GM23338 (cell line): Measurements from ENCODE around the gene PLEKHG4B. TPM values are rescaled to one million over a fixed set of nuclear protein-coding genes. Genes with fewer than 3 reads are reported as not detected.

ENCODE experiments used
- ATAC-seq: fragments of 200-7000 bp; cut with Tn5 transposase; 3 replicates; pipeline ENCODE4 v1.9.1; 2020
- DNase-seq: peaks from one replicate; pipeline ENCODE4 v3.0.0-alpha.2; 2015; ENCODE audit warnings: low spot score
- H2AFZ ChIP-seq: fragments of 200-600 bp; sonication (generic); 2 replicates; pipeline ENCODE4 v1.8.0; 2016; ENCODE audit warnings: antibody characterized with exemption, mild to moderate bottlenecking, moderate library complexity
- H3F3A ChIP-seq: fragments of 200-600 bp; sonication (generic); replicated peaks from 2 replicates; pipeline ENCODE4 v1.8.0; 2017; ENCODE audit warnings: antibody characterized with exemption, mixed run types, low read depth
- H3K27ac ChIP-seq: fragments of 200-600 bp; sonication (generic); 2 replicates; pipeline ENCODE4 v1.6.1; 2016; ENCODE audit warnings: low read depth
- H3K27me3 ChIP-seq: fragments of 200-600 bp; sonication (generic); 2 replicates; pipeline ENCODE4 v1.8.0; 2016; ENCODE audit warnings: mild to moderate bottlenecking, mixed run types, moderate library complexity; ENCODE audit not compliant: insufficient read depth
- H3K36me3 ChIP-seq: fragments of 200-600 bp; sonication (generic); 2 replicates; pipeline ENCODE4 v1.8.0; 2016; ENCODE audit warnings: mild to moderate bottlenecking; ENCODE audit not compliant: insufficient read depth
- H3K4me1 ChIP-seq: fragments of 200-600 bp; sonication (generic); 2 replicates; pipeline ENCODE4 v1.8.0; 2016; ENCODE audit warnings: mild to moderate bottlenecking, moderate library complexity; ENCODE audit not compliant: insufficient read depth
- H3K4me2 ChIP-seq: fragments of 200-600 bp; sonication (generic); 2 replicates; pipeline ENCODE4 v1.7.1; 2017; ENCODE audit warnings: mixed run types
- H3K4me3 ChIP-seq: fragments of 200-600 bp; sonication (generic); 2 replicates; pipeline ENCODE4 v1.6.1; 2016; ENCODE audit warnings: mixed run types
- H3K79me2 ChIP-seq: fragments of 200-600 bp; sonication (generic); replicated peaks from 2 replicates; pipeline ENCODE4 v1.8.0; 2017; ENCODE audit warnings: mild to moderate bottlenecking; ENCODE audit not compliant: insufficient read depth
- H3K9me2 ChIP-seq: fragments of 200-600 bp; sonication (generic); 2 replicates; pipeline ENCODE4 v1.8.0; 2017; ENCODE audit not compliant: insufficient read depth
- H4K20me1 ChIP-seq: fragments of 200-600 bp; sonication (generic); replicated peaks from 2 replicates; pipeline ENCODE4 v1.8.0; 2017; ENCODE audit warnings: mild to moderate bottlenecking; ENCODE audit not compliant: insufficient read depth
- H3K27ac Mint-ChIP-seq: 2 replicates; pipeline ENCODE4 v1.8.0; 2020; ENCODE audit warnings: inconsistent platforms, mild to moderate bottlenecking, moderate library complexity, mixed read lengths
- H3K27me3 Mint-ChIP-seq: 3 replicates; pipeline ENCODE4 v1.8.0; 2022; ENCODE audit warnings: low read depth, mild to moderate bottlenecking, moderate library complexity, mixed read lengths, inconsistent platforms; ENCODE audit not compliant: insufficient read depth, poor library complexity
- H3K36me3 Mint-ChIP-seq: 3 replicates; pipeline ENCODE4 v1.8.0; 2021; ENCODE audit warnings: low read depth, mild to moderate bottlenecking, inconsistent platforms, moderate library complexity, mixed read lengths
- H3K4me1 Mint-ChIP-seq: 3 replicates; pipeline ENCODE4 v1.8.0; 2020; ENCODE audit warnings: mild to moderate bottlenecking, inconsistent platforms, mixed read lengths
- H3K4me3 Mint-ChIP-seq: 3 replicates; pipeline ENCODE4 v1.8.0; 2021; ENCODE audit warnings: moderate library complexity, mild to moderate bottlenecking, inconsistent platforms, mixed read lengths
- H3K9me3 Mint-ChIP-seq: 3 replicates; pipeline ENCODE4 v1.8.0; 2020; ENCODE audit warnings: moderate library complexity, mild to moderate bottlenecking, inconsistent platforms, mixed read lengths
- CREB1 ChIP-seq: fragments of 250-450 bp; sonication (Bioruptor Pico); IDR thresholded peaks from 2 replicates; pipeline ENCODE4 v1.5.0; 2020; ENCODE audit warnings: low read depth, mild to moderate bottlenecking, moderate library complexity
- CTCF ChIP-seq, 2 experiments: fragments of 200-600 bp in 1 of 2; sonication (generic) in 1 of 2; conservative IDR thresholded peaks; 2 replicates each; pipeline versions ENCODE4 v1.5.1 to v1.6.1; 2016 to 2017; ENCODE audit warnings: antibody characterized with exemption in 2 of 2, low read depth in 2 of 2, mild to moderate bottlenecking in 2 of 2, moderate library complexity in 1 of 2
- EZH2 ChIP-seq: fragments of 200-600 bp; sonication (generic); IDR thresholded peaks from one replicate; pipeline ENCODE4 v1.8.0; 2017; ENCODE audit warnings: antibody characterized with exemption, mild to moderate bottlenecking, low read depth; ENCODE audit not compliant: unreplicated experiment
- EZH2phosphoT487 ChIP-seq: fragments of 200-600 bp; sonication (generic); IDR thresholded peaks from one replicate; pipeline ENCODE4 v1.8.1; 2018; ENCODE audit warnings: antibody characterized with exemption; ENCODE audit not compliant: unreplicated experiment
- REST ChIP-seq: IDR thresholded peaks from one replicate; pipeline ENCODE4 v1.6.1; 2018; ENCODE audit warnings: antibody characterized with exemption; ENCODE audit not compliant: unreplicated experiment
- STAT1 ChIP-seq: IDR thresholded peaks from one replicate; pipeline ENCODE4 v1.6.1; 2016; ENCODE audit warnings: antibody characterized with exemption; ENCODE audit not compliant: unreplicated experiment
- ZNF331 ChIP-seq: fragments of 250-450 bp; sonication (Bioruptor Pico); IDR thresholded peaks from 2 replicates; pipeline ENCODE4 v1.5.0; 2020; ENCODE audit warnings: low read depth, mild to moderate bottlenecking, moderate library complexity
- ZNF462 ChIP-seq: fragments of 250-450 bp; sonication (Bioruptor Pico); IDR thresholded peaks from 2 replicates; pipeline ENCODE4 v1.5.0; 2020; ENCODE audit warnings: mild to moderate bottlenecking, moderate library complexity
- polyA plus RNA-seq: library from polyadenylated mRNA; unstranded; fragments of >200 nt; fragmentation: Nextera tagmentation; extraction: Ambion mirVana; gene quantifications from 2 replicates; pipeline ENCODE4 v1.2.1, GENCODE V29; 2016
- total RNA-seq: library from RNA; depleted of rRNA; stranded (reverse); fragments of >200 nt; shearing (Covaris generic); gene quantifications from 2 replicates; pipeline ENCODE4 v1.2.3, GENCODE V29; 2014

Gene PLEKHG4B
- total and polyA plus RNA-seq, 2 experiments from 2014 or later: 33.5 to 54.8 TPM

GRCh38 chr5:154826-155225 lies 62.9 kb downstream of the PLEKHG4B start:
- no peaks in the 10 kb centered on the region for H3K27me3 ChIP-seq
- H3K4me3 ChIP-seq: no peak overlapping the region
- H3K4me2 ChIP-seq: no peak overlapping the region
- H3K4me3 Mint-ChIP-seq: no peak overlapping the region
- no peak for TF ChIP-seq STAT1
- no peak for TF ChIP-seq REST
- no peak for TF ChIP-seq CTCF (conservative IDR thresholded peaks at IDR 0.05; ENCODE audit: low read depth in 2 of 2)
- no peak for TF ChIP-seq CREB1 (CRISPR knock-in tag)
- TF ChIP-seq EZH2phosphoT487: no peak
- TF ChIP-seq EZH2: no peak
- no peak for TF ChIP-seq ZNF462 (CRISPR knock-in tag)
- no peak for TF ChIP-seq ZNF331 (CRISPR knock-in tag)
- H3K36me3 ChIP-seq: peaks cover 29% of the 10 kb centered on the region; the same call in 1 of the 2 replicates
- no peaks in the 10 kb centered on the region for H3K9me2 ChIP-seq
- no peak overlapping the region for H3K27ac ChIP-seq
- peaks cover 64% of the 10 kb centered on the region for H3K36me3 Mint-ChIP-seq
- no peaks in the 10 kb centered on the region for H3K4me1 ChIP-seq
- H3K79me2 ChIP-seq: no peaks in the 10 kb centered on the region
- no peaks in the 10 kb centered on the region for H3F3A ChIP-seq
- ATAC-seq (no peak), DNase-seq (no peak)
- H3K4me1 Mint-ChIP-seq: peaks cover 17% of the 10 kb centered on the region
- no peaks in the 10 kb centered on the region for H3K9me3 Mint-ChIP-seq
- H3K27me3 Mint-ChIP-seq: peaks cover 15% of the 10 kb centered on the region
- peaks cover 9% of the 10 kb centered on the region for H4K20me1 ChIP-seq
- H2AFZ ChIP-seq: no peak overlapping the region
- no peak overlapping the region for H3K27ac Mint-ChIP-seq
